GM12892 (cell line): Measurements from ENCODE around the gene PDE3B.

ENCODE experiments used
- POLR2A ChIP-seq: IDR thresholded peaks from 2 replicates; pipeline ENCODE4 v1.6.1; 2011; ENCODE audit warnings: low read depth, low read length, control low read depth
- POLR2AphosphoS5 ChIP-seq: IDR thresholded peaks from 2 replicates; pipeline ENCODE4 v1.6.1; 2011; ENCODE audit warnings: low read depth, low read length, control low read depth

GRCh38 chr11:14756349-14756748, 112.7 kb downstream of the PDE3B start:
- TF ChIP-seq POLR2A (no peak), POLR2AphosphoS5 (no peak)
